ENCODE results near the gene CNTN5. TPM values are rescaled to one million over a fixed set of nuclear protein-coding genes. Genes with fewer than 3 reads are reported as not detected.

CNTN5 gene
- total and polyA plus RNA-seq, 2 donors (not counting 1 experiment from before 2014, with no cell fraction given): 0.17 TPM; not detected in 1

DNA sequence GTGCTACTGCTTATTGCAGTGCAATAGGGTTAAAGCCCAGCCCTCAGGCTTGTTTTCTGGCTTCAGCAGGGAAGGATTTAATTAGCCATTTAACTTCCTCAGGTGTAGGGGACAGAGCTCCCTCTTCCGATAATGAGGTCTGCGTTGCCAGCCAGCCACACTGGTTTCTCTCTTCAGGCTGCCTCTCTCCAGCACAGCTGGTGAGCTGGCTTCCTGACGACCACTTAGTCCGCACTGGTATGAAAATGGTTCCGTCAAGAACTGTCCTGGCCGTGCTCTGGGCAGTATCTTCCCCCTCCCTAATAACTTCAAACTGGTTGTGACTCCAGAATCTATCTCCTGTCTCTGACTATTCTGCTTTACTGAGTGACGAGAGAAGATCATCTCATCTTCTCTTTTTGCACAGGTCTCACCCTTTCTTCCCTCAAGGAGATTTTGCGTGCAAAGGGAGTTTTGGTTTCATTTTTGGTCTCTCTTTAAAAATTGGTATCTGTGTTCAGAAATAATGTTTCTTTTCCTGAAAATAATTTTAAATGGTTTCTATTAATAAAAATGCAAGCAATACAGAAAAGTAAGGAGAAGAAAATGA is 49.2 kb downstream of the CNTN5 start:
- H3K36me3 ChIP-seq (ENCODE audit: control insufficient read depth, insufficient read depth, low read length): no peaks in the 10 kb centered on the region
- TF ChIP-seq, protein P1, sequence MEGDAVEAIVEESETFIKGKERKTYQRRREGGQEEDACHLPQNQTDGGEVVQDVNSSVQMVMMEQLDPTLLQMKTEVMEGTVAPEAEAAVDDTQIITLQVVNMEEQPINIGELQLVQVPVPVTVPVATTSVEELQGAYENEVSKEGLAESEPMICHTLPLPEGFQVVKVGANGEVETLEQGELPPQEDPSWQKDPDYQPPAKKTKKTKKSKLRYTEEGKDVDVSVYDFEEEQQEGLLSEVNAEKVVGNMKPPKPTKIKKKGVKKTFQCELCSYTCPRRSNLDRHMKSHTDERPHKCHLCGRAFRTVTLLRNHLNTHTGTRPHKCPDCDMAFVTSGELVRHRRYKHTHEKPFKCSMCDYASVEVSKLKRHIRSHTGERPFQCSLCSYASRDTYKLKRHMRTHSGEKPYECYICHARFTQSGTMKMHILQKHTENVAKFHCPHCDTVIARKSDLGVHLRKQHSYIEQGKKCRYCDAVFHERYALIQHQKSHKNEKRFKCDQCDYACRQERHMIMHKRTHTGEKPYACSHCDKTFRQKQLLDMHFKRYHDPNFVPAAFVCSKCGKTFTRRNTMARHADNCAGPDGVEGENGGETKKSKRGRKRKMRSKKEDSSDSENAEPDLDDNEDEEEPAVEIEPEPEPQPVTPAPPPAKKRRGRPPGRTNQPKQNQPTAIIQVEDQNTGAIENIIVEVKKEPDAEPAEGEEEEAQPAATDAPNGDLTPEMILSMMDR (conservative IDR thresholded peaks at IDR 0.05 in 1 of 2, IDR thresholded peaks at IDR 0.05 in 1 of 2; ENCODE audit: low read depth in 1 of 2, low read length in 2 of 2): no peak
- TF ChIP-seq EZH2 (IDR thresholded peaks at IDR 0.05; ENCODE audit: low read length, missing control alignments): no peak
- no peaks in the 10 kb centered on the region for H3K27me3 ChIP-seq (ENCODE audit: control insufficient read depth, insufficient read depth, low read length)
- no peaks in the 10 kb centered on the region for H3K9me3 ChIP-seq (ENCODE audit: control insufficient read depth, insufficient read depth, low read depth, low read length)
- H3K4me2 ChIP-seq (ENCODE audit: extremely low read depth, insufficient read depth, low read length): no peak overlapping the region
- H4K20me1 ChIP-seq (ENCODE audit: control insufficient read depth, extremely low read depth, insufficient read depth, low read length): no peaks in the 10 kb centered on the region
- no peak overlapping the region for H3K9ac ChIP-seq (ENCODE audit: insufficient read depth, low read length)
- peak; percentile 4 to 9 for DNase-seq (ENCODE audit: low read depth in 2 of 2)
- no peak overlapping the region for H3K27ac ChIP-seq (ENCODE audit: insufficient read depth, low read length)
- no peaks in the 10 kb centered on the region for H3K79me2 ChIP-seq (ENCODE audit: control insufficient read depth, insufficient read depth, low read length)
- no peaks in the 10 kb centered on the region for H3K4me1 ChIP-seq (ENCODE audit: control insufficient read depth, extremely low read depth, insufficient read depth, low read length)
- H2AFZ ChIP-seq (ENCODE audit: low read length): peak overlapping the region; percentile 44
- H3K4me3 ChIP-seq (replicated peaks in 1 of 4; ENCODE audit: control extremely low read depth in 1 of 4, insufficient read depth in 1 of 4, low read depth in 3 of 4, low read length in 4 of 4): peak overlapping the region in 2 of 4 experiments; percentile 35 to 76

DNA sequence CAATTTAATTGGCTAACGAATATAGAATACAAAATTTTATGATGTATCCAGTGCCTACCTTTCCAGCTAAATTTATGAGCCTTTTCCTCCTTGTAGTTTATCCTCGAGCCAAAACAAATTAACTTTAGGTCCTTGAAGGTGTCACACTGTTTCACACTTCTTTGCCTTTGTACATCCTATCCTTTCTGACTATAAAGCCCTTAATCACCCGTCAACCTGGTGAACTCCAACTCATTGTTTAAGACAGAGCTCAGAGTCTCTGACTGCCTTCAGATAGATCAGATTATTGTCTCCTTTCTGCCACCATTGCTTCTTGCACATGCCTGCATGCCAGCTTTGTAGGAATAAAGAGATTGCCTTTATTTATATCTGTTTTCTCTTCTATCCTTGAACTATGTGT is 58.8 kb downstream of the CNTN5 start:
- Histone ChIP-seq H3K36me3 (ENCODE audit: control insufficient read depth, insufficient read depth, low read length) (no peaks in the 10 kb centered on the region), H3K4me1 (ENCODE audit: control insufficient read depth, extremely low read depth, insufficient read depth, low read length) (no peaks in the 10 kb centered on the region), H3K9me3 (ENCODE audit: control insufficient read depth, insufficient read depth, low read depth, low read length) (no peaks in the 10 kb centered on the region), H3K79me2 (ENCODE audit: control insufficient read depth, insufficient read depth, low read length) (no peaks in the 10 kb centered on the region), H3K9ac (ENCODE audit: insufficient read depth, low read length) (no peak overlapping the region), H3K4me2 (ENCODE audit: extremely low read depth, insufficient read depth, low read length) (no peak overlapping the region), H3K4me3 (replicated peaks in 1 of 4; ENCODE audit: control extremely low read depth in 1 of 4, insufficient read depth in 1 of 4, low read depth in 3 of 4, low read length in 4 of 4) (no peak overlapping the region), H2AFZ (ENCODE audit: low read length) (no peak overlapping the region), H3K27ac (ENCODE audit: insufficient read depth, low read length) (no peak overlapping the region), H4K20me1 (ENCODE audit: control insufficient read depth, extremely low read depth, insufficient read depth, low read length) (no peaks in the 10 kb centered on the region), H3K27me3 (ENCODE audit: control insufficient read depth, insufficient read depth, low read length) (no peaks in the 10 kb centered on the region)
- DNase-seq (ENCODE audit: low read depth in 2 of 2): no peak
- no peak for TF ChIP-seq EZH2 (IDR thresholded peaks at IDR 0.05; ENCODE audit: low read length, missing control alignments)
- TF ChIP-seq, protein P1 (conservative IDR thresholded peaks at IDR 0.05 in 1 of 2, IDR thresholded peaks at IDR 0.05 in 1 of 2; ENCODE audit: low read depth in 1 of 2, low read length in 2 of 2): no peak

DNA sequence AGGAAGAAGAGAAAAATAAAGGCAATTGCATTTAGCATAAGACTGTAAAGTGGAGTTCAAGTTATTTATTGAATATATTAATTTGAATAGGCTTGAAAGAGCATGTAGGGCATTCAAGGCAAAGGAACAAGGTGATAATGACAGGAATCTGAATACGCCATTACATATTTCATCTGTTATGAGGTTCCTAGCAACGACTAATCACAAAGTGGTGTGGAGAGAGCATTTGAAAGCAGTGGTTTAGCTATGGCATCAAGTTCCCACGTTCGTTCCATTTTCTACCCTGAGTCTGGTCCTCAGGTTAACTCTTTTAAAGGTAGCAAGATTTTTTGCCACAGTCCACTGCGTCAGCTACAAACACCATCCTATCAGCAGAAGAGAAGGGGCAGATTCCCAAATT is 59.4 kb downstream of the CNTN5 start:
- Histone ChIP-seq H3K27me3 (ENCODE audit: control insufficient read depth, insufficient read depth, low read length) (no peaks in the 10 kb centered on the region), H3K4me1 (ENCODE audit: control insufficient read depth, extremely low read depth, insufficient read depth, low read length) (no peaks in the 10 kb centered on the region), H3K9ac (ENCODE audit: insufficient read depth, low read length) (no peak overlapping the region), H2AFZ (ENCODE audit: low read length) (no peak overlapping the region), H3K36me3 (ENCODE audit: control insufficient read depth, insufficient read depth, low read length) (no peaks in the 10 kb centered on the region), H4K20me1 (ENCODE audit: control insufficient read depth, extremely low read depth, insufficient read depth, low read length) (no peaks in the 10 kb centered on the region), H3K4me3 (replicated peaks in 1 of 4; ENCODE audit: control extremely low read depth in 1 of 4, insufficient read depth in 1 of 4, low read depth in 3 of 4, low read length in 4 of 4) (no peak overlapping the region), H3K9me3 (ENCODE audit: control insufficient read depth, insufficient read depth, low read depth, low read length) (no peaks in the 10 kb centered on the region), H3K27ac (ENCODE audit: insufficient read depth, low read length) (no peak overlapping the region), H3K4me2 (ENCODE audit: extremely low read depth, insufficient read depth, low read length) (no peak overlapping the region), H3K79me2 (ENCODE audit: control insufficient read depth, insufficient read depth, low read length) (no peaks in the 10 kb centered on the region)
- TF ChIP-seq, protein P1 (conservative IDR thresholded peaks at IDR 0.05 in 1 of 2, IDR thresholded peaks at IDR 0.05 in 1 of 2; ENCODE audit: low read depth in 1 of 2, low read length in 2 of 2): no peak
- no peak for TF ChIP-seq EZH2 (IDR thresholded peaks at IDR 0.05; ENCODE audit: low read length, missing control alignments)
- DNase-seq (ENCODE audit: low read depth in 2 of 2): no peak
